Limb (tissue), 2 donors: ENCODE measurements around the gene RIPOR2.
A peak's percentile ranks its signal among the peaks of the same experiment; 100 is the strongest.

ENCODE experiments used
- DNase-seq, 2 donors: peaks; one replicate each; pipeline ENCODE4 v3.0.0-alpha.2; 2016; ENCODE audit errors: extremely low spot score in 2 of 2

The RIPOR2 gene

DNA sequence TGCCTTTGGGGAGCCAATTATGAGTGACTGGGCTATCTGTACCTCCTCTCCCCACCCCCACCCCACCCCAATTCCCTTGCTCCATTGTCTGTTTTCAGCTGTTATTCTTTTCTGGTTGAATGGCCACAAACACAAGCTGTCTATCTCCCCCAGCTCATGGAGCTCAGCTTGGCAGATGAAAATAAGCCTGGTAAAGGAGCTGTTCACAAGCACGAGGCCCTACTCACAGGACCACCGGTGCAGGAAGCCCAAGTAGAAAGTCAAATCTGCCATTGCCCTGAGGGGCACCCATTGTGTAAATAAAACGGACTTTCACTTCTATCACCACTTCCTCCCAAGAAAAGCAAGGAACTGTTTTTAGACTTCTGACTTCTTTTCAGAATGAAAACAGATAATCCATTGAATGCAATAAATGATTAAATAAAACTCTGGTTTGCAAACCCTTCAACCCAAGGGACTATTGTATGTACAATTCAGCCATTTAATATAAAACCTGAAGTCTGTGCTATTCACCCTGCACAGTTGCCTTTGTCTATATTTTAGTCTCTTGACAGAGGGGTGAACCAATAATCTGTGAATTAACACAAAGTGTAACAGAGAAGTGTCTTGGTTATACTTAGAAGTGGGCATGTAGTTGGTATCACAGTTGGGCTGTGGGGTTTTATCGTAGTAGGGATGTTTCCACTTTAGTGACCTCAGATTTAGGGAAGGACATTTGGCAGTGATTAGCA is 27.7 kb downstream of the RIPOR2 start:
- DNase-seq = no peak

DNA sequence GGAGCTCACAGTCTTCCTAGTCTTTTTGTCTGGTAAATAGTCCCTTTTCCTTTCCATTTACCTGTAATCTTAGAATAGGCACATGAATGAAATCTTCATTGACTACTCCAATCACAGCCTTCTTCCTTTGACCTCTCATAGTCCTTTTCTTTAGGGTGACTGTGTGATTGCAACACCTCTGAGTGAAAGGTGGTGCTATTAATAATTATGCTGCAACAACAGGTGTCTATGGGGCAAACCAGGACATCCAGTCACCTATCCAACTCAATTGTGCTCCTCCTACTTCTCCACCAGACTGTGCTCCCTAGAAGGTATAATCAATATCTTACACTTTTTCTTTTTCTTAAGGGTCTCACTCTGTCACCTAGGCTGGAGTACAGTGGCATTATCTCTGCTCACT is 29.4 kb downstream of the RIPOR2 start:
- no peak for DNase-seq

DNA sequence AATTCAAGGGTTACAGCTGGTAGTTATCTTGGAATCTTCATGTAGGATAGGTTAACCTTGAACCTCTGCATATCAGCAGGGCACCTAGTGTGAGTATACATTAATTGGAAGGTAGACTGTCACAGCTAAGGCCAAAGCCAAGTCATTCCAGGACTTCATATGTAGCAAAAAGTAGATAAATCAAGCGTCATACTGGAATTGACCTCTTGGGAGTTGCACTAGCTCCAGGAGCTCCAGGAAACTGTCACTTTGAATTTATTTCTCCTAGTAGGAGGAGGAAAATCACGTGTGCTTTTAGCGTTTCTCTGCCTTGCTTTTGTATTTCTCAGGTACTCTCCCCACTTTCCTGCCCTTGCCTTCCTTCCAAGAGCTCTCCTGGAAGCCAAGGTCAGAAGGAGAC is 30.3 kb downstream of the RIPOR2 start:
- no peak for DNase-seq

DNA sequence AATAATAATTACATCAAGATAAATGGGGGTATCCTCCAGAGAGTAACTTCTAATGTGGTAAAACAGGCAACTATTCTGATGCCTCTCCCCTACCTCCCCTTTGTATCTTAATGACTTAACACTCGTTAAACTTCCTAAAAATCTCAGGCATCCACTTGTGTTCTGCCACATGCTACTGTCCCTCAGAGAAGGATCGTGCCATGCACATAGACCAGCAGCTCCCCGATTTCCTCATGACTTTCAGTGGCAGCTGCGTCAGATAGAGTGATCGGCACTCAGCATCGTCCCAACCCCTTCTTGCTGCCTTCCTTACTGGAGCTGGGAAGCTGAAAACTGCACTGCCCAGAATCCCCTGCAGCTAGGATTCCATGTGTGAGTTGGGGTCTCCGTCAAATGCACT is 32.1 kb downstream of the RIPOR2 start:
- peak; percentile 34 to 37 for DNase-seq

DNA sequence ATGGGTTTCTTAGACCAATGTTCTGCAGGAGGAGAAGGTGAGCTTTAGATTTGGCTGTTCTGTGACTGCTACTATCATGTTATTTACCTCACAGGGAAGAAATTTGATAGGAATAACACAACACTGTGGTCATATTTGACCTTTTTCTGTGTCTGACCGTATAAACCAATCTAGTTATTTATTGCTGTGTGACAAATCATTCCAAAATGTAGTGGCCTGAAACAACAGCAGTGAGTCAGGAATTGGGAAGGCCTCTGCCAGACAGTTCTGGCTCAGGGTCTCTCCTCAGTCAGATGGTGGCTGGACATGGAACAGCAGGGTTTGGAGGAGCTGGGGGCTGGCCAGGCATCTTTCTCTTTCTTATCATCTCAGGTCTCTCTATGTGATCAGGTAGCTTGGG is 33.0 kb downstream of the RIPOR2 start:
- DNase-seq = no peak

DNA sequence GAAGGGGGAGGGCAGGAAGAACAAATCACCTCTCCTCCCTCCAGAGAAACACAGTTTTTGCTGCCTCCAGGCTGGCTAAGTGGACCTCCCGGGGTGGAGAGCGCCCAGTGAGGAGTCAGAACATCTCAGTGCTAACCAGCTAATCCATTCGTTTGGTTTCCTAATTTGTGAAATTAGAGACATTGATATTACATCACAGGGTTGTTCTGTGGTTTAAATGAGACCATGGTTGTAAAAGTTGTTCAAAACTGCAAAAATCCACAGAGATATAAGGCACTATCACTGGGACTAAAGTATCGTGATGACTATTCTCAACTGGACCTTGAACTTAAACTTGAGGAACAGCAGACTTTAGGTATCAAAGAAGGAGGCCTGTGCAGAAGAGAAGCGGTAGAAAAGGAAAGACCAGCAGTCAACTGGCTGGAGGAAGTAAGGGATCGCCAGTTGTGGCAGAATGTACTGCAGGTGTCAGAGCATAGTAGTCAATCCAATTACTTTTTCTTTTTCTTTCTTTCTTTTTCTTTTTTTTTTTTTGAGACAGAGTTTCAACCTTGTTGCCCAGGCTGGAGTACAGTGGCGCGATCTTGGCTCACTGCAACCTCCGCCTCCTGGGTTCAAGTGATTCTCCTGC is 33.9 kb downstream of the RIPOR2 start:
- DNase-seq = no peak

DNA sequence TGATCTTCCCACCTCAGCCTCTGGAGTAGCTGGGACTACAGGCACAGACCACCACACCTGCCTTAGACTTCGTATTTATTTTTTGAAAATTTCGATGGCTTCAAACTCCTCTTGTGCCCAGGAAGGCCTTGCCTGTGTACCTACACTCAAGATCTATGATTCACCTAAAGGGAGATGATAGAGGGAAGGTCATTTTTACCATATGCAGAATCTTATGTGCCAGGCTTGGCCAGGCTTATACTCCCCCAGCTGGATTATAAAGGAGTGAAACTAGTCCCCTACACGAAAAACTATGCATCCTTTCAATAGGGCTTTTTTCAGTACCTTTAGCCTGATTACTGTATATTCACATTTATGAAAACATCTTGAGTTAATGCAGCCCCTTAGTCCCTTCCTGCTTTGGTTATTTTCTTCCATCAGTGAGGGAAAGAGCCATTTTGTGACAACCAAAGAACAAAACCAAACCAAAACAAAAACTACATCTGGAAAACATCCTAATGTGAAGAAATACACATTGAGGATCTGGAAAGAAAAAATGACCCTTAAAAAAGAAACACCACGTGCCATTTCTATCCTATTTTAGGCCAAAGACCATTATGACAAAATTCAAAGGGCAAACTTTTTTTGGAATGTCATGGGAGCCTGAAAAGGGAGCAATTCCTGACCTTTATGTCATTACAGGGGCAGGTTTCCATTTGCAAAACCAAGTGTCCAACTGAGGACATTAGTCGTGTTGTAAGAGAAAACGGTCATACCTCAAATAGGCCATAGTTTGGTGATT is 34.7 kb downstream of the RIPOR2 start:
- DNase-seq = no peak

DNA sequence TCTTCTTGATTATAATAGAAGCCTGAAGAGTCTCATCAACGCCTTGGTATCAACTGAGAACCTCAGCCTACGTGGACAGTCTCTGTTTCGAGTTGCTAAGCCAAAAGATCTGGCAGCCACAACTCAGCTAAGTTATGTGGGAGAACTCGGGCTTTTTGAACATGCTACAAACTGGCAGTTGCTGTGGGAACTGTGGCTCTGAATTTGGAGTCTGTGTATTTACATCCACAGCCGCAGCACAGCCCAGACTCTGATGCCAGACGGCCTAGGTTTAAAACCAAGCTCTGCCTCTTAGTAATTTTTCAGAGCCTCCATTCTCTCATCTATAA is 35.8 kb downstream of the RIPOR2 start:
- no peak for DNase-seq

DNA sequence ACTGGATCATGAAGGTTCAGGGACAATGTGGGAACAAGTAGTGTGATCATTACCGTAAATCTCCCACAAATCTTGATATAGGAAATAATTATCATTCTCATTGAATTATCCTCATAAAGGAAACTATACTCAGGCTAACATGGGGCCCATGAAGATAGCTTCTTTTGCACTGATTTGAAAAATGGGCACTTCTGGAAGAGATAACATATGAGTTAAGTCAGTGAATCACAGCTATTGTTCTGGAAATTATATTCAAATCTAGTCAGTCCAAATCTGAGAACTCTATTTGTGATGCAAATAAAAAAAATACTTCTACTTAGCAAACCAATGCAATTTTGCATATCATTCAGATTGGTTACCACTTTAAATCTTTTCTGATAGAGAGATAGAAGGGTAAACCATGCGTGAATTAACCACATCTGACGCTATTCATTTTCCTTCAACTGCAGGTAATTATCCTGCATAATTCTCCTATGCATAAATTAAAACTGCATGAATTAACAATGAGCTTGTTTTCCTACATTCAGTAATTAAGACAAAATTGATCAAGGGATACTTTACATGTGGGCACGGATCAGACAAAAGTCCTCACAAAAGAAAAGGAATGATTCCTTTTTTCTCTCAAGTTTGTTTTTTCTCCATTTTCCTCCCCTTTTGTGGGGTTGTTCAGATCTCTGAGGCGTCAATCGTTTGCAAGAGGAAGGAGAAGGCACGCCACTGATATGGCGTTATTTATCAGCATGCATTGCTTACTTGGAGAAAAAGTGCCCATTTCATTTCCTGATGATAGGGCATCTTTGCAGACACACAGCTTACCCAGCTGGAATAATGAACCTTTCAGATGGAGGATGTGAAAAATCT is 36.4 kb downstream of the RIPOR2 start:
- DNase-seq = no peak

DNA sequence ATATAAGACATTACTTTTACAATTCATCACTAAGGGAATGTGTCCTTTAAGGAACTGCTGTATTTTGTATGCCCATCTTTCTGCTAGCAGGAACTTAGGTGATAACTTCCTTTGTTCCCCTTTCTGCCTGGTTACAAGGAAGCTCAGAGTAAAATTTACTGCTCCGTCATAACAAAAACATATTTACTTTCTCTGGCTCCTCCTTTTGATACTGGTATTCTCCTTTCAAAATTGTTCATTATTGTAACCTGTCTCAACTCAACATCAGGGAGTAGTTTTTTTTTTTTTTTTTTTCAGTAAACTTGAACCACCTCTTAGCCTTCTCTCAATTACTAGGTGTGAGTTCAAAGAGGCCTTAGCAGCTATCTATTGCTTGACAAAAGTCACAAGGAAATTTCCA is 37.1 kb downstream of the RIPOR2 start:
- no peak for DNase-seq

DNA sequence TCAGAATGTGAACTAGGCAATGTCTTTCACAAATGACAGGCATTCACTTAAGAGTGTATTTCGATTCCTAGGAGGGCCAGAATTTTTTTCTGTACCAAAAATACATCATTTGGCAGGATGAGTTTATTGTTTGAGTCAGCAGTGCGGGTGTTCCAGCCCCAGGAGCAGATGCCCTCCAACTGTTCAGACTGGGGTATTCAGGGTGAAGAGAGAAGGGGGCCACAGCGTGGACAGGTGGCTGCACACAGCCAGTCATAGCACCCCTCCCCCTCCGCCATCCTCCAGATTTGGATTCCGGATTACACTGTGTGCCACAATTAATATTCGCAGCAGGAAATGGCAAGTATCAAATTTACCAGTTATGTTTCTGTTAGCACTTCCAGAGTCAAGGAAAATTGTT is 38.6 kb downstream of the RIPOR2 start:
- no peak for DNase-seq

DNA sequence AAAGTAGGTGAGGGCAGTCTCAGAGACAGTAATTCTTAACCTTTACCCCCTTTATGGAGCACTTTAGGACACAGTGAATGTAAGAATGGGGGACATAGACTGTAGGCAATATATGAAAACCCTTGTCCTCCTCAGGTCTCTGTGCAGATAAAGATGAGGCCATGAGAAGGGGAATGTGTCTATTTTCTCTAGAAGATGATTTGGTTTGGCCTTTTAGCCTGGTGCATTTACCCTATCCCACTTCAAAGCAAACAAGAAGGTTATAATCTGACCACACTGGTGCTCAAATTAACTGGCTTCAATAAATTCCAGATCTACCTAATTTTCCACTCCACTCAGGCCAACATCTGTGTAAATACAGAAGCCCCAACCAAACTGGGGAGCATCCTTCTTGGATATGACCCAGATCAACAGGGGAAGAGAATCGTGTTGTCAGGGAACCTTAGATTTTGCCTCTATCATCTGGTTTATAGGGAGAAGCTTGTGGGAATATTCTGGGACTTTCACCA is 42.4 kb downstream of the RIPOR2 start:
- no peak for DNase-seq

DNA sequence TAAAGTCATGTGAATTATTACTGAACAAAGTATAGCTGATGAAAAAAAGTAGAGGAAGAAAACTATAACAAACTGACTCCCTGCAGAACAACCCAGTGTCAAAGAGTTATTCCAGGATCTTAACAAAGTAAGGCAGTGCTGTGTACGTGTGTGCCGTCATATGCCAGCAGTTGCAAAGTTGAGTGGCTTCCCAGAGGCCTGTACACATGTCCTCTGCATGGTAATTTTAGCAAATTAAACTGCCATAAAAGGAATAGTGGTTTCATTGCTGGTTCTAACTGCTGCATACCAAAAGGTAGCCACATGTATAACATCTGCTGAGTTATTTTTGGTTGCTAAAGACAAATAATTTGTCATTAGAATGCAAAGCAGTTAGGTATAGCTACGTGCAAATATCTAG is 44.8 kb downstream of the RIPOR2 start:
- peak in 1 of 2 donors; percentile 58 for DNase-seq

DNA sequence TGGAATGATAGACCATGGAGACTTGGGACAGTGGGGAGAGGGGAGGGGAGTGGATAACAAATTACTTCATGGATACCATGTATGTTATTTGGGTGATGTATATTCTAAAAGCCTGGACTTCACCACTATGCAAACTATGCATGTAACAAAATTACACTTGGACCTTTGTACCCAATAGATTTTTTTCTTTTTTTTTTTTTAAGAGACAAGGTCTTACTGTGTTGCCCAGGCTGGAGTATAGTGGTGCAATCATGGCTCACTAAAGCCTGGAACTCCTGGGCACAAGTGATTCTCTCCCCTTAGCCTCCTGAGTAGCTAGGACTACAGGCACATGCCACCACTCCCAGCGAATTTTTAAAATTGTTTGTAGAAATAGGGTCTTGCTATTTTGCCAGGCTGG is 45.3 kb downstream of the RIPOR2 start:
- DNase-seq = no peak

DNA sequence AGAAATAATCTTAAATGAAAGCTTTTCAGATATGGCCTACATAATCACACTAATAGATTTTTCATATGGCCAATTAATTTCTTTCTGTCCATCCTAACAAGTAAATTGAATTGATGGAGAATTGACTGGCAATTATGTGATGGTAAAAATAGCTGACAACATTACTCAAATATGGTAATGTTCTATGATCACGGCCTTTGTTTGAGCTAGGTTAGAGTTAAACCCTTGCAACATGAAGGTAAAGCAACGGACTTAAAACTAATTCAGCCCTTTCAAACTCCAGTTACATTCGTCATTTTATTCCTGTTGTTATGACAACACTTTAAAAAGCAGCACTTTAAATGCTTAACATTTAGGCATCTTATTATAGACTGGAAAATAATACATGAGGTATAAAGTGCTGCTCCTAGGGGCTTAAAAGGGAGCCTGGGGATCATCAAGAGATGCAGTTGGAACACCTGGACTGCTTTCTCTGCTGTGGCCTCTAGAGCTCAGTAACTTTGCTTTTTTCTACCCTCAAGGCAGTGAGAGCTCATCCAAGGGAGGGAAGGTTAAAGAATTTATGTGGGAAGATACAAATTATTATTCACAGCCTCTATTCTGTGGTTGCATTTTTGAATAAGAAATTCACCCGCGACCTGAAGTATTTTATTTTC is 46.9 kb downstream of the RIPOR2 start:
- DNase-seq = no peak

DNA sequence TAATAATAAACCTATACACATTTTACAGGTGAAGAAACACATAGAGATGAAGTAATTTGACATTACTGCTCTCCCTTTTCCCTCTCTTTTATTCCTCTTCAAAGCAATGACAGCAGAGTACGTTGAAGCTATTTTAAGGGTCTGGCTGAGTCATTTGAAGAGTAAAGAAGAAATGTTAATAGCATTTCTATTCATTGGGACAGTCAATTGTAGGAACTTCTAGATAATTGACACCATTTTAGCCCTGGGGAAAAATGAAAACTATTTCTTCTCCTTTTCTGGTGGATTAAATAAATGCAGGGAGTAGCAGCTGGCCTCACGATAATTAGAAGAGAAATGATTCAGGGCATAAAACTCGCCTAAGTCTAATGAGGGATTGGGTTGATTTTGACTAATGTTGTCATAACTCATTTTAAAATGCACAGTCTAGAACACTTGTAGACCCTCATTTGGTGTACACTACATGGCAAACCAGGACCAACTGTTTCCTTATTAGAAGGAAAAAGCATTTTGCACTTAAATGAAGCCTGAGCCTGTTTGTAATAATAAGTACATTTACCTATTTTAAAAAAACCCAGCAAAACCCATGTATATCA is 48.1 kb downstream of the RIPOR2 start:
- DNase-seq = no peak

DNA sequence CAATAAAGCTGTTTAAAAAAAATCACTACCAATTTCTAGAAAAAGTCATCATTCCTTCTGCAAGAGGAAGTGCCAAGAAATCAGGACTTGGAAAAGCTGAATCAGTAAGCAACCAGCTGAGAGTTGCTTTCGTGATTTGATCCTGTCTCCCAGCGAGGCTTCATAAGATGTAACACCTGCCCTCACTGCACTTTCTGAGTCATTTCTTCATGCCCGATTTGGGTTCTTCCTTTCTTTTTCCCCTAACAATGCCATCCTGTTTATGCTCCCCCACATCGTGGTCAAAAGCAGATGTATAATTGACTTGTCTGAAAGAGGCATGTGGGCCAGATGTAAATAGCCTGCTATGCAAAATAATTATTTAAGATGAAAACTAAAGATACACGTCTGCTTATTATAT is 52.1 kb downstream of the RIPOR2 start:
- no peak for DNase-seq

DNA sequence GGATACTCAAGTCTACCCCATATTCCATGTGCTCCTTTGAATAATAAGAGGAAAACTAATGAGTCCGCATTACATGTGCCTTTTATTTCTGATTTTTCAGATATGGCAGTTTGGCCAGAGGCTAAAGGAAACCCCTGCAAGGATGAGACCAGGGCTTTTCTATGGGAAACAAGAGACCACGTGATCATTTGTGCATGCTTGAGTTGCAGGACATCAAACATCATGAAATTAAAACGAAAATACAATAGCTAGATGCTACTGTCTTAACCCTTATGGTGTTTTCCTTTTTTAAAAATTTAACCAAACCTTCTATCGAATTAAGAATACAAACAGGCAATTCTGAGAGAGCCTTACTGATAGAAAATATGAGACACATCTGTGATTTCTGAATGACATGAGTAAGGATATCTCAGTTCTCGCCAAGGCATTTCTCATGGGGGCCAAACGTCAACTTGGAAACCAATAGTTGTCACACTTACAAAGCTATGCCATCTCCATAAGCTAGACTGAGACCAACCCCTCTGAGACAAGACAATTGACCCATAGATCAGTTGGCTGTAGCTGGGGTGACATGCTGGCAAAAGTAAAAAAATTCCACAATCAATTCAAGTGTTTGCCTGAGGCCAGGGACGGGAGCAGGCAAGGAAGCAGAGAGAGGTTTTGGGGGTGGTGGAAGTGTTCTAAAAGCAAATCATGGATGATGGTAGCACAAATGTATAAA is 52.8 kb downstream of the RIPOR2 start:
- no peak for DNase-seq

DNA sequence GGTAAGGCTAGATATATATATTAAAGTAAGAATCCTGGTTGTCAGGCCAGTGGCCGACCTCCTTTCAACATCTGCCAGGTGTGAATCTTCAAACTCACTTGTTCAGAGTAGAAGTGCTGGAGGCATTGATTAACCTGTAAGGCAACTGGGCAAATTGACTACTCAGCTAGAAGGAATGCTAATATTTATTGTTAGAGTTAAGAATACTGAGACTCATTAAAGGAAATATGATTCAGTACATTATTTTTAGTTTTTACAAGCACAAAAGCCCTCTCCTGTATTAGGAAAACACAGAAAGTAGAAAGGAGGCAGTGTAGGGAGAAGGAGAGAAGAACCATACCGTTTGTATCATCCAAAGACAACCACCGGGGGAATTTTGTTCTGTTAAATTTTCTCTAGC is 53.5 kb downstream of the RIPOR2 start:
- DNase-seq = no peak

DNA sequence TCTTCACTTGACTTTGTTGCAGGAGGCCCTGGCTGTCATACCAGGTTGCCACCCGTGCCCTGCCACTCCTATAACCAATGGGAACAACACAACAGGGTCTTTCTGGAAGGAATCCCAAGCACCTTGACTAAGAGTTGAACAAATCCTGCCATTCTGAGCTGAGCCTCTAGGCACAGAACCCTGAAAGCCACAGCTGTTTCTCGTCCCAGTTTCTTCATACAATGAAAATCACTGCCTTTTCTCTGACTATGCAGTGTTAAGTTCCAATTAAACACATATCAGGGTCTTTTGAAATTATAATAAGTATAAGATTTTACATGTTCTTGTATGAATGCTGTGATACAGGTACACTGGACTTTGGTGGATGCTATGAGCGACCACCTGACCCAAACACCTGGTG is 54.4 kb downstream of the RIPOR2 start:
- no peak for DNase-seq
